Measurements from ENCODE around the gene NRL. TPM values are rescaled to one million over a fixed set of nuclear protein-coding genes. Genes with fewer than 3 reads are reported as not detected.

The NRL gene
- total RNA-seq (2022; extraction: Qiagen RNA extraction), result 0.59 to 0.94 TPM (median 0.69 TPM) in 5 replicates

GRCh38 chr14:24114532-24115421 is at the start of gene NRL, which contains the start of gene DCAF11:
TSS of gene NRL (minus strand) at chr14:24114949. CDS start at chr14:24082848, 32,101 bp downstream.
TSS of gene DCAF11 (plus strand) at chr14:24114777. CDS start at chr14:24115595, 818 bp downstream.

GRCh38 chr14:24160850-24161804 is 46.4 kb upstream of the NRL start, which contains the start of gene IRF9:
TSS of gene IRF9 (plus strand) at chr14:24161265. CDS start at chr14:24162145, 880 bp downstream.

GRCh38 chr14:24146978-24147760 is 32.4 kb upstream of the NRL start, which contains the start of gene RNF31:
TSS of gene RNF31 (plus strand) at chr14:24147498. CDS start at chr14:24147699, 201 bp downstream.

GRCh38 chr14:24146453-24146977 is 31.8 kb upstream of the NRL start, which contains the start of gene PSME2:
TSS of gene PSME2 (minus strand) at chr14:24146610. CDS start at chr14:24146581, 29 bp downstream.

GRCh38 chr14:24141097-24141880 is 26.5 kb upstream of the NRL start, which contains the start of gene EMC9:
TSS of gene EMC9 (minus strand) at chr14:24141591. CDS start at chr14:24141304, 287 bp downstream.

GRCh38 chr14:24135834-24136683 is 21.3 kb upstream of the NRL start, which contains the start of gene PSME1:
TSS of gene PSME1 (plus strand) at chr14:24136194. CDS start at chr14:24136263, 69 bp downstream.

GRCh38 chr14:24130380-24130716 is 15.6 kb upstream of the NRL start, which contains the start of gene FITM1:
TSS of gene FITM1 (plus strand) at chr14:24130659. CDS start at chr14:24131564, 905 bp downstream.

GRCh38 chr14:24093901-24094840 is 20.6 kb downstream of the NRL start, which contains the start of gene PCK2:
TSS of gene PCK2 (plus strand) at chr14:24094311. CDS start at chr14:24094406, 95 bp downstream.

GRCh38 chr14:24071144-24071697 is 43.5 kb downstream of the NRL start, which contains the start of gene CPNE6:
TSS of gene CPNE6 (plus strand) at chr14:24071562. CDS start at chr14:24072937, 1,375 bp downstream.

GRCh38 chr14:24051789-24052655 is 62.7 kb downstream of the NRL start, which contains the start of gene CARMIL3:
TSS of gene CARMIL3 (plus strand) at chr14:24052009. CDS start at chr14:24052154, 145 bp downstream.

Other genes starting within 250 kb of the NRL start
- 43.0 to 48.9 TPM (median 46.1 TPM) in 5 replicates for gene DHRS4, start 161.2 kb downstream of the NRL start, total RNA-seq (2022; extraction: Qiagen RNA extraction)
- gene DHRS4L2, start 126.0 kb downstream of the NRL start, total RNA-seq (2022; extraction: Qiagen RNA extraction), result 23.3 to 33.3 TPM (median 29.5 TPM) in 5 replicates
- gene CARMIL3, start 62.9 kb downstream of the NRL start, total RNA-seq (2022; extraction: Qiagen RNA extraction), result 0.25 to 0.62 TPM (median 0.54 TPM) in 5 replicates
- gene CPNE6, start 43.4 kb downstream of the NRL start, total RNA-seq (2022; extraction: Qiagen RNA extraction), result 0.15 to 0.17 TPM in 2 of 5 replicates, not detected in the others
- 18.3 to 21.2 TPM (median 19.7 TPM) in 5 replicates for gene PCK2, start 20.6 kb downstream of the NRL start, total RNA-seq (2022; extraction: Qiagen RNA extraction)
- 19.6 to 26.7 TPM (median 20.6 TPM) in 5 replicates for gene DCAF11, start 172 bp downstream of the NRL start, total RNA-seq (2022; extraction: Qiagen RNA extraction)
- 0.13 to 0.18 TPM (median 0.14 TPM) in 3 of 5 replicates, not detected in the others for gene FITM1, start 15.7 kb upstream of the NRL start, total RNA-seq (2022; extraction: Qiagen RNA extraction)
- gene PSME1, start 21.2 kb upstream of the NRL start, total RNA-seq (2022; extraction: Qiagen RNA extraction), result 159 to 189 TPM (median 167 TPM) in 5 replicates
- gene EMC9, start 26.6 kb upstream of the NRL start, total RNA-seq (2022; extraction: Qiagen RNA extraction), result 46.8 to 61.3 TPM (median 57.0 TPM) in 5 replicates
- gene PSME2, start 31.7 kb upstream of the NRL start, total RNA-seq (2022; extraction: Qiagen RNA extraction), result 143 to 202 TPM (median 162 TPM) in 5 replicates
- 23.2 to 36.4 TPM (median 28.7 TPM) in 5 replicates for gene RNF31, start 32.5 kb upstream of the NRL start, total RNA-seq (2022; extraction: Qiagen RNA extraction)
- 15.5 to 20.2 TPM (median 17.9 TPM) in 5 replicates for gene IRF9, start 46.3 kb upstream of the NRL start, total RNA-seq (2022; extraction: Qiagen RNA extraction)
- gene REC8, start 57.1 kb upstream of the NRL start, total RNA-seq (2022; extraction: Qiagen RNA extraction), result 2.6 to 5.9 TPM (median 4.3 TPM) in 5 replicates
- gene IPO4, start 73.9 kb upstream of the NRL start, total RNA-seq (2022; extraction: Qiagen RNA extraction), result 74.1 to 86.9 TPM (median 75.7 TPM) in 5 replicates
- gene TM9SF1, start 80.5 kb upstream of the NRL start, total RNA-seq (2022; extraction: Qiagen RNA extraction), result 61.4 to 81.2 TPM (median 65.5 TPM) in 5 replicates
- not detected in 5 replicates for gene TSSK4, start 90.7 kb upstream of the NRL start, total RNA-seq (2022; extraction: Qiagen RNA extraction)
- gene CHMP4A, start 98.5 kb upstream of the NRL start, total RNA-seq (2022; extraction: Qiagen RNA extraction), result 77.5 to 105 TPM (median 83.7 TPM) in 5 replicates
- gene MDP1, start 101.1 kb upstream of the NRL start, total RNA-seq (2022; extraction: Qiagen RNA extraction), result 28.0 to 33.9 TPM (median 32.1 TPM) in 5 replicates
- gene NEDD8, start 117.4 kb upstream of the NRL start, total RNA-seq (2022; extraction: Qiagen RNA extraction), result 411 to 486 TPM (median 455 TPM) in 5 replicates
- 53.0 to 66.2 TPM (median 59.0 TPM) in 5 replicates for gene GMPR2, start 118.0 kb upstream of the NRL start, total RNA-seq (2022; extraction: Qiagen RNA extraction)
- 32.1 to 38.5 TPM (median 37.3 TPM) in 5 replicates for gene TINF2, start 127.7 kb upstream of the NRL start, total RNA-seq (2022; extraction: Qiagen RNA extraction)
- gene TGM1, start 148.2 kb upstream of the NRL start, total RNA-seq (2022; extraction: Qiagen RNA extraction), result 0.99 to 1.6 TPM (median 1.5 TPM) in 5 replicates
- 15.6 to 18.0 TPM (median 17.0 TPM) in 5 replicates for gene RABGGTA, start 156.6 kb upstream of the NRL start, total RNA-seq (2022; extraction: Qiagen RNA extraction)
- 9.8 to 11.5 TPM (median 11.2 TPM) in 5 replicates for gene DHRS1, start 184.8 kb upstream of the NRL start, total RNA-seq (2022; extraction: Qiagen RNA extraction)
- 13.0 to 18.8 TPM (median 16.2 TPM) in 5 replicates for gene NOP9, start 184.9 kb upstream of the NRL start, total RNA-seq (2022; extraction: Qiagen RNA extraction)
- 0.13 to 0.22 TPM (median 0.22 TPM) in 5 replicates for gene CIDEB, start 193.0 kb upstream of the NRL start, total RNA-seq (2022; extraction: Qiagen RNA extraction)
- gene LTB4R2, start 195.2 kb upstream of the NRL start, total RNA-seq (2022; extraction: Qiagen RNA extraction), result 3.0 to 4.9 TPM (median 3.8 TPM) in 5 replicates
- 3.8 to 5.9 TPM (median 5.5 TPM) in 5 replicates for gene LTB4R, start 196.6 kb upstream of the NRL start, total RNA-seq (2022; extraction: Qiagen RNA extraction)
- gene ADCY4, start 220.1 kb upstream of the NRL start, total RNA-seq (2022; extraction: Qiagen RNA extraction), result not detected in 5 replicates
- gene RIPK3, start 225.0 kb upstream of the NRL start, total RNA-seq (2022; extraction: Qiagen RNA extraction), result not detected in 5 replicates